ENCODE results near the gene MAPK8IP2. TPM values are rescaled to one million over a fixed set of nuclear protein-coding genes. Genes with fewer than 3 reads are reported as not detected.

The MAPK8IP2 gene
- total and polyA plus RNA-seq, 2 of the 13 experiments (the other 11 are each of a cell fraction or from before 2014, with no cell fraction given) = 1.3 to 2.6 TPM

- no peak for TF ChIP-seq PRDM4 (CRISPR knock-in tag; IDR thresholded peaks at IDR 0.05; ENCODE audit: borderline replicate concordance)
- TF ChIP-seq ZNF574 (CRISPR knock-in tag; IDR thresholded peaks at IDR 0.05) = no peak
- TF ChIP-seq ZNF136 (CRISPR knock-in tag; IDR thresholded peaks at IDR 0.05; ENCODE audit: low read depth) = no peak
- TF ChIP-seq SP4 (CRISPR knock-in tag; IDR thresholded peaks at IDR 0.05) = no peak
- TF ChIP-seq, protein P1, sequence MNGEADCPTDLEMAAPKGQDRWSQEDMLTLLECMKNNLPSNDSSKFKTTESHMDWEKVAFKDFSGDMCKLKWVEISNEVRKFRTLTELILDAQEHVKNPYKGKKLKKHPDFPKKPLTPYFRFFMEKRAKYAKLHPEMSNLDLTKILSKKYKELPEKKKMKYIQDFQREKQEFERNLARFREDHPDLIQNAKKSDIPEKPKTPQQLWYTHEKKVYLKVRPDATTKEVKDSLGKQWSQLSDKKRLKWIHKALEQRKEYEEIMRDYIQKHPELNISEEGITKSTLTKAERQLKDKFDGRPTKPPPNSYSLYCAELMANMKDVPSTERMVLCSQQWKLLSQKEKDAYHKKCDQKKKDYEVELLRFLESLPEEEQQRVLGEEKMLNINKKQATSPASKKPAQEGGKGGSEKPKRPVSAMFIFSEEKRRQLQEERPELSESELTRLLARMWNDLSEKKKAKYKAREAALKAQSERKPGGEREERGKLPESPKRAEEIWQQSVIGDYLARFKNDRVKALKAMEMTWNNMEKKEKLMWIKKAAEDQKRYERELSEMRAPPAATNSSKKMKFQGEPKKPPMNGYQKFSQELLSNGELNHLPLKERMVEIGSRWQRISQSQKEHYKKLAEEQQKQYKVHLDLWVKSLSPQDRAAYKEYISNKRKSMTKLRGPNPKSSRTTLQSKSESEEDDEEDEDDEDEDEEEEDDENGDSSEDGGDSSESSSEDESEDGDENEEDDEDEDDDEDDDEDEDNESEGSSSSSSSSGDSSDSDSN (CRISPR knock-in tag; IDR thresholded peaks at IDR 0.05) = no peak
- TF ChIP-seq, protein P2, sequence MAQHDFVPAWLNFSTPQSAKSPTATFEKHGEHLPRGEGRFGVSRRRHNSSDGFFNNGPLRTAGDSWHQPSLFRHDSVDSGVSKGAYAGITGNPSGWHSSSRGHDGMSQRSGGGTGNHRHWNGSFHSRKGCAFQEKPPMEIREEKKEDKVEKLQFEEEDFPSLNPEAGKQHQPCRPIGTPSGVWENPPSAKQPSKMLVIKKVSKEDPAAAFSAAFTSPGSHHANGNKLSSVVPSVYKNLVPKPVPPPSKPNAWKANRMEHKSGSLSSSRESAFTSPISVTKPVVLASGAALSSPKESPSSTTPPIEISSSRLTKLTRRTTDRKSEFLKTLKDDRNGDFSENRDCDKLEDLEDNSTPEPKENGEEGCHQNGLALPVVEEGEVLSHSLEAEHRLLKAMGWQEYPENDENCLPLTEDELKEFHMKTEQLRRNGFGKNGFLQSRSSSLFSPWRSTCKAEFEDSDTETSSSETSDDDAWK (CRISPR knock-in tag; IDR thresholded peaks at IDR 0.05) = no peak
- TF ChIP-seq ZNF674 (CRISPR knock-in tag; IDR thresholded peaks at IDR 0.05; ENCODE audit: low read depth) = no peak
- no peak for TF ChIP-seq MAZ (IDR thresholded peaks at IDR 0.05; ENCODE audit: borderline replicate concordance, low read depth, low read length)
- TF ChIP-seq MAZ (CRISPR knock-in tag; IDR thresholded peaks at IDR 0.05; ENCODE audit: low read depth) = no peak
- TF ChIP-seq ZBED4 (CRISPR knock-in tag; IDR thresholded peaks at IDR 0.05; ENCODE audit: borderline replicate concordance) = no peak
- ATAC-seq = no peak
- peaks cover 0 to 6% of the 10 kb centered on the region in 2 experiments; a peak in 2 of 5 replicates for H3K27me3 ChIP-seq (ENCODE audit: control insufficient read depth in 1 of 2, insufficient read depth in 2 of 2, low read length in 2 of 2)
- peaks cover 16% of the 10 kb centered on the region for H3K4me1 ChIP-seq (ENCODE audit: insufficient read depth, low read length)
- H3K4me3 ChIP-seq (replicated peaks in 1 of 3; ENCODE audit: insufficient read depth in 1 of 3, low read depth in 2 of 3, low read length in 3 of 3) = no peak overlapping the region
- no peaks in the 10 kb centered on the region for H3K36me3 ChIP-seq (replicated peaks in 1 of 2; ENCODE audit: control insufficient read depth in 1 of 2, insufficient read depth in 2 of 2, low read length in 2 of 2)
- H4K20me1 ChIP-seq (ENCODE audit: insufficient read depth, low read length) = no peaks in the 10 kb centered on the region
- DNase-seq (ENCODE audit: low spot score) = no peak
- CTCF ChIA-PET (ENCODE audit: low intra/inter-chr PET ratio, low total read pairs) = no interaction called here
- BruUV-seq (replicated peaks) = no TSS peak
- no peak overlapping the region for H3K9ac ChIP-seq (ENCODE audit: insufficient read depth, low read depth, low read length)
- H3K9me3 ChIP-seq (ENCODE audit: low read length) = no peaks in the 10 kb centered on the region
- no peak overlapping the region for H3K4me2 ChIP-seq (ENCODE audit: low read depth, low read length)
- intact Hi-C loops (cut with micrococcal nuclease; ENCODE audit: unreplicated experiment) = no loop called here
- FAIRE-seq = no peak
- no peak overlapping the region for H3K27ac ChIP-seq (ENCODE audit: extremely low read length, insufficient read depth, low read length)
- H3K79me2 ChIP-seq (ENCODE audit: insufficient read depth, low read length) = no peaks in the 10 kb centered on the region
- WGBS (ENCODE audit: low lambda C conversion rate) = 66% methylated on average over 9 of the region's 10 CpGs
- POLR2A ChIA-PET = interaction anchor here (1.8 kb wide), 1 partner anchor 26 kb away, joined by 4 read pairs; the partner anchor contains the start of gene CHKB
- in situ Hi-C loops (cut with HindIII; ENCODE audit: extremely low pct_ligation_motif_present, low pct_unique_long_range_greater_than_20kb) = no loop called here
- no peak overlapping the region for H2AFZ ChIP-seq (ENCODE audit: low read length)
These were observed 8.4 kb downstream of the MAPK8IP2 start for GRCh38 chr22:50608996-50609395.
